WTC11 (cell line): ENCODE measurements around the gene MCRIP2. TPM values are rescaled to one million over a fixed set of nuclear protein-coding genes. Genes with fewer than 3 reads are reported as not detected.
A peak's percentile ranks its signal among the peaks of the same experiment; 100 is the strongest.

Experiments
- ATAC-seq: fragments of 200-7000 bp; cut with Tn5 transposase; 2 replicates; pipeline ENCODE4 v1.10.0; 2021; ENCODE audit warnings: mild to moderate bottlenecking, moderate library complexity
- CTCF ChIA-PET: fragments of 300-600 bp; sonication (Branson Sonifier 250); formaldehyde crosslinking; loops from one replicate; lab custom pipeline; 2021; ENCODE audit warnings: antibody characterized with exemption; lab: Charles Lee
- POLR2A ChIA-PET: fragments of 350-600 bp; sonication (Branson Sonifier 250); formaldehyde crosslinking; loops from one replicate; lab custom pipeline; 2021; ENCODE audit warnings: antibody characterized with exemption; lab: Charles Lee
- DNase-seq: peaks from one replicate; pipeline ENCODE4 v3.0.0; 2021; ENCODE audit warnings: low spot score
- H3K27ac Mint-ChIP-seq: 2 replicates; pipeline ENCODE4 v1.8.0; 2021; ENCODE audit warnings: mixed read lengths
- H3K27me3 Mint-ChIP-seq: 2 replicates; pipeline ENCODE4 v1.8.0; 2021; ENCODE audit warnings: low read depth, mild to moderate bottlenecking, moderate library complexity, mixed read lengths
- H3K36me3 Mint-ChIP-seq: 2 replicates; pipeline ENCODE4 v1.8.0; 2021; ENCODE audit warnings: mixed read lengths
- H3K4me1 Mint-ChIP-seq: 2 replicates; pipeline ENCODE4 v1.8.0; 2022; ENCODE audit warnings: mixed read lengths
- H3K4me3 Mint-ChIP-seq: 2 replicates; pipeline ENCODE4 v1.8.0; 2021; ENCODE audit warnings: mild to moderate bottlenecking, moderate library complexity, mixed read lengths
- H3K9me3 Mint-ChIP-seq: 2 replicates; pipeline ENCODE4 v1.8.0; 2021; ENCODE audit warnings: mixed read lengths
- CREB1 ChIP-seq: sonication (generic); formaldehyde crosslinking; IDR thresholded peaks from 2 replicates; pipeline ENCODE4 v1.8.0; 2023; ENCODE audit warnings: mild to moderate bottlenecking, missing genetic modification reagents
- CREM ChIP-seq: sonication (generic); formaldehyde crosslinking; IDR thresholded peaks from 2 replicates; pipeline ENCODE4 v1.8.1; 2022; ENCODE audit warnings: mild to moderate bottlenecking, missing genetic modification reagents, moderate library complexity
- EMX1 ChIP-seq: fragments of 250-450 bp; sonication (Bioruptor Pico); IDR thresholded peaks from 2 replicates; pipeline ENCODE4 v1.8.0; 2021; ENCODE audit warnings: mild to moderate bottlenecking
- ESRRA ChIP-seq: sonication (generic); formaldehyde crosslinking; IDR thresholded peaks from 2 replicates; pipeline ENCODE4 v1.8.1; 2022; ENCODE audit warnings: mild to moderate bottlenecking, missing genetic modification reagents, borderline replicate concordance
- IRF2 ChIP-seq: sonication (generic); formaldehyde crosslinking; IDR thresholded peaks from 2 replicates; pipeline ENCODE4 v1.8.0; 2022; ENCODE audit warnings: low read depth, missing genetic modification reagents, borderline replicate concordance
- NFE2L1 ChIP-seq: sonication (generic); formaldehyde crosslinking; IDR thresholded peaks from 2 replicates; pipeline ENCODE4 v1.8.1; 2023; ENCODE audit warnings: missing genetic modification reagents
- RORB ChIP-seq: fragments of 250-450 bp; sonication (Bioruptor Pico); IDR thresholded peaks from 2 replicates; pipeline ENCODE4 v1.9.0; 2021; ENCODE audit warnings: mild to moderate bottlenecking
- TCF7 ChIP-seq: sonication (generic); formaldehyde crosslinking; IDR thresholded peaks from 2 replicates; pipeline ENCODE4 v1.8.0; 2022; ENCODE audit warnings: mild to moderate bottlenecking, low read depth, missing genetic modification reagents, moderate library complexity
- TP53 ChIP-seq: sonication (generic); formaldehyde crosslinking; IDR thresholded peaks from 2 replicates; pipeline ENCODE4 v1.8.1; 2023; ENCODE audit warnings: mild to moderate bottlenecking, missing genetic modification reagents
- ZNF263 ChIP-seq: sonication (generic); formaldehyde crosslinking; IDR thresholded peaks from 2 replicates; pipeline ENCODE4 v1.8.1; 2022; ENCODE audit warnings: low read depth, mild to moderate bottlenecking, moderate library complexity, missing genetic modification reagents
- ZNF423 ChIP-seq: fragments of 250-450 bp; sonication (Bioruptor Pico); IDR thresholded peaks from 2 replicates; pipeline ENCODE4 v2.1.2; 2022; ENCODE audit warnings: mild to moderate bottlenecking, moderate library complexity
- total RNA-seq: library from RNA; stranded (reverse); gene quantifications from 3 replicates; pipeline ENCODE4 v1.2.3, GENCODE V29; 2021
- TF ChIP-seq, protein P1 (sequence below): fragments of 250-450 bp; sonication (Bioruptor Pico); IDR thresholded peaks from 2 replicates; pipeline ENCODE4 v1.9.0; 2021; ENCODE audit warnings: mild to moderate bottlenecking
- TF ChIP-seq, protein P2 (sequence below): sonication (generic); formaldehyde crosslinking; IDR thresholded peaks from 2 replicates; pipeline ENCODE4 v1.8.0; 2022; ENCODE audit warnings: mild to moderate bottlenecking, missing genetic modification reagents
- TF ChIP-seq, protein P3 (sequence below): sonication (generic); formaldehyde crosslinking; IDR thresholded peaks from 2 replicates; pipeline ENCODE4 v1.8.0; 2022; ENCODE audit warnings: mild to moderate bottlenecking, missing genetic modification reagents
- TF ChIP-seq, protein P4 (sequence below): sonication (generic); formaldehyde crosslinking; IDR thresholded peaks from 2 replicates; pipeline ENCODE4 v1.8.1; 2023; ENCODE audit warnings: mild to moderate bottlenecking, missing genetic modification reagents
- TF ChIP-seq, protein P5 (sequence below): sonication (generic); formaldehyde crosslinking; IDR thresholded peaks from 2 replicates; pipeline ENCODE4 v1.8.0; 2022; ENCODE audit warnings: mild to moderate bottlenecking, missing genetic modification reagents
- TF ChIP-seq, protein P6 (sequence below): sonication (generic); formaldehyde crosslinking; IDR thresholded peaks from 2 replicates; pipeline ENCODE4 v1.8.1; 2022; ENCODE audit warnings: mild to moderate bottlenecking, moderate library complexity, missing genetic modification reagents

MCRIP2 gene
- total RNA-seq, 1 experiment from 2014 or later: 63.3 TPM

DNA sequence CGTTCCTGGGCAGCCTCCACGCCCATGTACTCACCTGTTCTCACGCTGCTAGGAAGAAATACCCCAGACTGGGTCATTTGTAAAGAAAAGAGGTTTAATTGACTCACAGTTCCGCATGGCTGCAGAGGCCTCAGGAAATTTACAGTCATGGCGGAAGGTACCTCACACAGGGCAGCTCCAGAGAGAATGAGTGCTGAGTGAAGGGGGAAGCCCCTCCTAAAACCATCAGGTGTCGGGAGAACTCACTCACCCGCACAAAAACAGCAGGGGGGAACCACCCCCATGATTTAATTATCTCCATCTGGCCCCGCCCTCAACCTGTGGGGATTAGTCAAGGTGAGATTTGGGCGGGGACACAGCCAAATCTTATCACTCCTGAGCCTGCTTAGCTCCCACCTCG lies 33.6 kb upstream of the MCRIP2 start:
- no peak overlapping the region for H3K4me3 Mint-ChIP-seq
- H3K4me1 Mint-ChIP-seq: peaks cover 8% of the 10 kb centered on the region
- no peak for TF ChIP-seq CREM
- no peak for TF ChIP-seq IRF2
- no peak for TF ChIP-seq TCF7 (CRISPR knock-in tag)
- TF ChIP-seq, protein P1, sequence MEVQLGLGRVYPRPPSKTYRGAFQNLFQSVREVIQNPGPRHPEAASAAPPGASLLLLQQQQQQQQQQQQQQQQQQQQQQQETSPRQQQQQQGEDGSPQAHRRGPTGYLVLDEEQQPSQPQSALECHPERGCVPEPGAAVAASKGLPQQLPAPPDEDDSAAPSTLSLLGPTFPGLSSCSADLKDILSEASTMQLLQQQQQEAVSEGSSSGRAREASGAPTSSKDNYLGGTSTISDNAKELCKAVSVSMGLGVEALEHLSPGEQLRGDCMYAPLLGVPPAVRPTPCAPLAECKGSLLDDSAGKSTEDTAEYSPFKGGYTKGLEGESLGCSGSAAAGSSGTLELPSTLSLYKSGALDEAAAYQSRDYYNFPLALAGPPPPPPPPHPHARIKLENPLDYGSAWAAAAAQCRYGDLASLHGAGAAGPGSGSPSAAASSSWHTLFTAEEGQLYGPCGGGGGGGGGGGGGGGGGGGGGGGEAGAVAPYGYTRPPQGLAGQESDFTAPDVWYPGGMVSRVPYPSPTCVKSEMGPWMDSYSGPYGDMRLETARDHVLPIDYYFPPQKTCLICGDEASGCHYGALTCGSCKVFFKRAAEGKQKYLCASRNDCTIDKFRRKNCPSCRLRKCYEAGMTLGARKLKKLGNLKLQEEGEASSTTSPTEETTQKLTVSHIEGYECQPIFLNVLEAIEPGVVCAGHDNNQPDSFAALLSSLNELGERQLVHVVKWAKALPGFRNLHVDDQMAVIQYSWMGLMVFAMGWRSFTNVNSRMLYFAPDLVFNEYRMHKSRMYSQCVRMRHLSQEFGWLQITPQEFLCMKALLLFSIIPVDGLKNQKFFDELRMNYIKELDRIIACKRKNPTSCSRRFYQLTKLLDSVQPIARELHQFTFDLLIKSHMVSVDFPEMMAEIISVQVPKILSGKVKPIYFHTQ (CRISPR knock-in tag): no peak
- TF ChIP-seq, protein P2, sequence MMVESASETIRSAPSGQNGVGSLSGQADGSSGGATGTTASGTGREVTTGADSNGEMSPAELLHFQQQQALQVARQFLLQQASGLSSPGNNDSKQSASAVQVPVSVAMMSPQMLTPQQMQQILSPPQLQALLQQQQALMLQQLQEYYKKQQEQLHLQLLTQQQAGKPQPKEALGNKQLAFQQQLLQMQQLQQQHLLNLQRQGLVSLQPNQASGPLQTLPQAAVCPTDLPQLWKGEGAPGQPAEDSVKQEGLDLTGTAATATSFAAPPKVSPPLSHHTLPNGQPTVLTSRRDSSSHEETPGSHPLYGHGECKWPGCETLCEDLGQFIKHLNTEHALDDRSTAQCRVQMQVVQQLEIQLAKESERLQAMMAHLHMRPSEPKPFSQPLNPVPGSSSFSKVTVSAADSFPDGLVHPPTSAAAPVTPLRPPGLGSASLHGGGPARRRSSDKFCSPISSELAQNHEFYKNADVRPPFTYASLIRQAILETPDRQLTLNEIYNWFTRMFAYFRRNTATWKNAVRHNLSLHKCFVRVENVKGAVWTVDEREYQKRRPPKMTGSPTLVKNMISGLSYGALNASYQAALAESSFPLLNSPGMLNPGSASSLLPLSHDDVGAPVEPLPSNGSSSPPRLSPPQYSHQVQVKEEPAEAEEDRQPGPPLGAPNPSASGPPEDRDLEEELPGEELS (CRISPR knock-in tag): no peak
- TF ChIP-seq ZNF423 (CRISPR knock-in tag): no peak
- TF ChIP-seq, protein P3, sequence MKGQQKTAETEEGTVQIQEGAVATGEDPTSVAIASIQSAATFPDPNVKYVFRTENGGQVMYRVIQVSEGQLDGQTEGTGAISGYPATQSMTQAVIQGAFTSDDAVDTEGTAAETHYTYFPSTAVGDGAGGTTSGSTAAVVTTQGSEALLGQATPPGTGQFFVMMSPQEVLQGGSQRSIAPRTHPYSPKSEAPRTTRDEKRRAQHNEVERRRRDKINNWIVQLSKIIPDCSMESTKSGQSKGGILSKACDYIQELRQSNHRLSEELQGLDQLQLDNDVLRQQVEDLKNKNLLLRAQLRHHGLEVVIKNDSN: no peak
- no peak for TF ChIP-seq ESRRA (CRISPR knock-in tag)
- TF ChIP-seq, protein P4, sequence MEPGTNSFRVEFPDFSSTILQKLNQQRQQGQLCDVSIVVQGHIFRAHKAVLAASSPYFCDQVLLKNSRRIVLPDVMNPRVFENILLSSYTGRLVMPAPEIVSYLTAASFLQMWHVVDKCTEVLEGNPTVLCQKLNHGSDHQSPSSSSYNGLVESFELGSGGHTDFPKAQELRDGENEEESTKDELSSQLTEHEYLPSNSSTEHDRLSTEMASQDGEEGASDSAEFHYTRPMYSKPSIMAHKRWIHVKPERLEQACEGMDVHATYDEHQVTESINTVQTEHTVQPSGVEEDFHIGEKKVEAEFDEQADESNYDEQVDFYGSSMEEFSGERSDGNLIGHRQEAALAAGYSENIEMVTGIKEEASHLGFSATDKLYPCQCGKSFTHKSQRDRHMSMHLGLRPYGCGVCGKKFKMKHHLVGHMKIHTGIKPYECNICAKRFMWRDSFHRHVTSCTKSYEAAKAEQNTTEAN: no peak
- TF ChIP-seq CREB1: no peak
- TF ChIP-seq, protein P5, sequence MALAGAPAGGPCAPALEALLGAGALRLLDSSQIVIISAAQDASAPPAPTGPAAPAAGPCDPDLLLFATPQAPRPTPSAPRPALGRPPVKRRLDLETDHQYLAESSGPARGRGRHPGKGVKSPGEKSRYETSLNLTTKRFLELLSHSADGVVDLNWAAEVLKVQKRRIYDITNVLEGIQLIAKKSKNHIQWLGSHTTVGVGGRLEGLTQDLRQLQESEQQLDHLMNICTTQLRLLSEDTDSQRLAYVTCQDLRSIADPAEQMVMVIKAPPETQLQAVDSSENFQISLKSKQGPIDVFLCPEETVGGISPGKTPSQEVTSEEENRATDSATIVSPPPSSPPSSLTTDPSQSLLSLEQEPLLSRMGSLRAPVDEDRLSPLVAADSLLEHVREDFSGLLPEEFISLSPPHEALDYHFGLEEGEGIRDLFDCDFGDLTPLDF (CRISPR knock-in tag): no peak
- no peak for TF ChIP-seq NFE2L1
- TF ChIP-seq, protein P6, sequence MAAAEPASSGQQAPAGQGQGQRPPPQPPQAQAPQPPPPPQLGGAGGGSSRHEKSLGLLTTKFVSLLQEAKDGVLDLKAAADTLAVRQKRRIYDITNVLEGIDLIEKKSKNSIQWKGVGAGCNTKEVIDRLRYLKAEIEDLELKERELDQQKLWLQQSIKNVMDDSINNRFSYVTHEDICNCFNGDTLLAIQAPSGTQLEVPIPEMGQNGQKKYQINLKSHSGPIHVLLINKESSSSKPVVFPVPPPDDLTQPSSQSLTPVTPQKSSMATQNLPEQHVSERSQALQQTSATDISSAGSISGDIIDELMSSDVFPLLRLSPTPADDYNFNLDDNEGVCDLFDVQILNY: no peak
- TF ChIP-seq TP53 (CRISPR knock-in tag): no peak
- H3K36me3 Mint-ChIP-seq: peaks cover 17% of the 10 kb centered on the region
- ATAC-seq (no peak), DNase-seq (no peak)
- POLR2A ChIA-PET: no interaction called here
- no peaks in the 10 kb centered on the region for H3K27me3 Mint-ChIP-seq
- CTCF ChIA-PET: interaction anchor here (0.7 to 1.7 kb wide), 4 partner anchors 15 to 234 kb away, joined by 3 to 6 read pairs (median 4); no protein-coding TSS in a partner anchor
- peaks cover 12% of the 10 kb centered on the region for H3K9me3 Mint-ChIP-seq
- H3K27ac Mint-ChIP-seq: peak overlapping the region; percentile 85

DNA sequence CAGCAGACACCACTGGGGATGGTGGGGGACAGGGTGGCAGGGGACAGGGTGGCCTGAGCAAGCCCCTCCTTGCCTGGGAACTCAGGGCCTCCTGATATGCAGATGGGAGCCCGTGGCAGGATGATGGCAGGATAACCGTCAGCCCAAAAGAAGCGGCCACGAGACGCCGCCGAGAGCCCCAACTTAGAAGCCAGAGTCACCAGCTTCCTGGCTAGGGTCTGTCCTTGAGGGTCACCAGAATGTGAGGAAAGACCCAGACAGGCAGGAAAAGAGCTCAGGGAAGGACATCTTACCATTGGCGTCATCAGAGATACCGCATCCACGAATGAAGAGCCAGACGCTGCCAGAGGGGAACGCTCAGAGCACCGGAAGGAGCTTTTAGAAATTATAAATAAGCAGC lies 32.3 kb upstream of the MCRIP2 start:
- Mint-ChIP-seq H3K9me3 (peaks cover 11% of the 10 kb centered on the region), H3K27me3 (no peaks in the 10 kb centered on the region), H3K4me1 (peaks cover 8% of the 10 kb centered on the region), H3K27ac (no peak overlapping the region), H3K4me3 (no peak overlapping the region), H3K36me3 (peaks cover 22% of the 10 kb centered on the region)
- ATAC-seq (no peak), DNase-seq (no peak)
- TF ChIP-seq EMX1 (no peak), RORB (CRISPR knock-in tag) (no peak), ZNF423 (CRISPR knock-in tag) (no peak), ZNF263 (CRISPR knock-in tag) (no peak)
- POLR2A ChIA-PET: interaction anchor here (1.0 kb wide), 1 partner anchor 8 kb away, joined by 3 read pairs; no protein-coding TSS in a partner anchor
- CTCF ChIA-PET: interaction anchor here (0.7 to 2.7 kb wide), 9 partner anchors 9 to 142 kb away, joined by 3 to 17 read pairs (median 5); no protein-coding TSS in a partner anchor
